SK-MEL-5 (cell line): Measurements from ENCODE around the gene FAM170B. TPM values are rescaled to one million over a fixed set of nuclear protein-coding genes. Genes with fewer than 3 reads are reported as not detected.
A peak's percentile ranks its signal among the peaks of the same experiment; 100 is the strongest.

Experiments
- DNase-seq: peaks from one replicate; pipeline ENCODE4 v3.0.0-alpha.2; 2016; ENCODE audit warnings: low read depth, low spot score
- in situ Hi-C: cut with HindIII; loops from 2 replicates; pipeline ENCODE4 v1.10.0; 2016; ENCODE audit warnings: low sequenced_read_pairs, high pct_unique_total_duplicates, low pct_unique_long_range_greater_than_20kb
- total RNA-seq: library from RNA; depleted of rRNA; stranded (reverse); fragments of >200 nt; shearing (Covaris generic); gene quantifications from 2 replicates; pipeline ENCODE4 v1.2.3, GENCODE V29; 2014

The FAM170B gene
- total RNA-seq, 1 experiment from 2014 or later: not detected

DNA sequence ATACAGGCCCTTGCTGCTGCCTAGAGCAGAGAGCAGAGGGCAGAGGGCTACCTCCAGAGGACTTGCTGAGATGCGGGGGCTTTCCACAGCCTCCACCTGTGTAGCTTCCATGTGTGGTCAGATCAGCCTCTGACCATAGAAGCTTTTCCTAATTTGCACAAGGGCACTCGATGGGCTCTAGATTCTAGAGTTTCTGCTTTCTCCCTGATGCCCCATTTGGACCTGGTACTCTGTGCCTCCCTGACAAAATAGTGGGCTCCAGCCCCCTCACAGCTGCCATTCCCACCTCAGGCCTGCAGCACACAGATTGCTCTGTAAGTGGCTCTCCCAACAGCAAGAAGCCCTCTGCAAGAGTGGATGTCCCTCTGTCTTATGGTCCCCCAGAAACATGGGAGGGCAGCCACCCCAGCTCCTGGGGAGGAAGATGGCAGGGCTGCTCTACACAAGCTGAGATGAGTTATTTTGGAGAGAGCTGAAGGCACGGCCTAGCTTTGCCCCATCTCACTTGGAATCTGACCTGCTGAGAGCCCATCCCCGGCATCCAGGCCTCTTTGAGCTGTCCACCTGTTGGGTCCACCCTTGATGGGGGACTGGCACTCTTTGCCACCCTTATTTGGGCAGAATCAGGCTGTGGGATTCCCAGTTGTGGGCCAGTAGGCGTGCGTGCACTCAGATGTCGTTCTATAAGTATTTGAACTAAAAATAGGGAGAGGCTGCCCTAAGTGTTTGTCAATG, 37.7 kb upstream of the FAM170B start:
- in situ Hi-C loops: no loop called here
- DNase-seq: no peak

- in situ Hi-C loops: no loop called here
Measured at GRCh38 chr10:49170632-49171325, 37.0 kb upstream of the FAM170B start.

DNA sequence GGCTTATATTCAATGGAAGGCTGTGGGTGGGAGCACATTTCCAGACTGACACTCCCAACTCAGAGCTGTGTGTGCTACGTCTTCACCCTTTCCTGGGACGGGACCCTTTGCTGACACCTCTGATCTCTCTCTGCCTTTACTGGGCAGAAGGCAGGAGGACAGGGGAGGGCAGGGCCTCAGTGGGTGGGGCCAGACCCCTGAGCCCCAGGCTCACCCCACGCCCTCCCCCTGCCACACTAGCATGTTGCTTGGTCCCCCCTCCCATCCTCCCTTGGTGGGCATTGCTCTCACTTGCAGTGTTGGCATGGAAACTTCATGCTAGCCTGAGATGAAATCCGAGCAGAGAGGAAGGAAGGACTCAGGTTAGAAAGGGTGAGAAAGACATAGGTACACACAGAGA, 36.0 kb upstream of the FAM170B start:
- in situ Hi-C loops: no loop called here
- DNase-seq: no peak

More at GRCh38 chr10:49170632-49171325, 37.0 kb upstream of the FAM170B start:
- no peak for DNase-seq

GRCh38 chr10:49168831-49169500, 35.1 kb upstream of the FAM170B start:
- no peak for DNase-seq
- in situ Hi-C loops: no loop called here

- no peak for DNase-seq
- in situ Hi-C loops: no loop called here
Measured at GRCh38 chr10:49168171-49168540, 34.3 kb upstream of the FAM170B start.

DNA sequence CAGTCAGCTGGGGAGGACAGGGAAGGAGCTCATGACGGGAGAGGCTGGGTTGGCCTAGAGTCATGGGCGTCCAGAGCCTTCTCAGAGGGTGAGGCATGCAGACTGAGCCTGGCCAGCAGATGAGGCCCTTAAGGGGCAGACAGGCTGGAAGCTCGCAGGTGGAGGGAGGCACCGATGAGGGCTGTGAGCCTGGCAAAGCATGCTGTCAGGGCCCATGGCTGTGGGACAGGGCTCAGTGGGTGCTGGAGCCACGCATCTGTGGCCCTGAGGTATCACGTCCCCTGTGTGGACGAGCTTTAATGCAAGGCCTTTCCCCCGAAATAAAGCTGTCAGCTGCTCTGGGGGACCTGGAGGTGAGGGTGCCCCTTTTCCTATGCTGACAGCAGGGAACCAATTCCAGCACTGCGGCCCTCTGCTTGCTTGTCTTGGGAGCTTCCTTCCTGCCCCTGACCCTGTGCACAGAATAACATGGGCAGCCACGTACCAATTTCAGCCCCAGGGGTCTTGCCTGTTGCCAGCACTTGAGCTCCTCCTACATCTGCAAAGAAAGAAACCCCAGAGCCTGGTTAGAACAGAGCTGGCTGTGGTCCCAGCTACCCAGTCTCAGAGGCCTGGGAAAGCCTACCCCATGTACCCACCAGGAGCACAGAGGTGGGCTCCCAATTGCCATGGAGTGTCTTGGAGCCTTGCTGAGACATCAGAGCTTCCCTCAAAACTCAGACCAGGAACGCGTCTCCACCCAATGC, 33.8 kb upstream of the FAM170B start:
- in situ Hi-C loops: no loop called here

DNA sequence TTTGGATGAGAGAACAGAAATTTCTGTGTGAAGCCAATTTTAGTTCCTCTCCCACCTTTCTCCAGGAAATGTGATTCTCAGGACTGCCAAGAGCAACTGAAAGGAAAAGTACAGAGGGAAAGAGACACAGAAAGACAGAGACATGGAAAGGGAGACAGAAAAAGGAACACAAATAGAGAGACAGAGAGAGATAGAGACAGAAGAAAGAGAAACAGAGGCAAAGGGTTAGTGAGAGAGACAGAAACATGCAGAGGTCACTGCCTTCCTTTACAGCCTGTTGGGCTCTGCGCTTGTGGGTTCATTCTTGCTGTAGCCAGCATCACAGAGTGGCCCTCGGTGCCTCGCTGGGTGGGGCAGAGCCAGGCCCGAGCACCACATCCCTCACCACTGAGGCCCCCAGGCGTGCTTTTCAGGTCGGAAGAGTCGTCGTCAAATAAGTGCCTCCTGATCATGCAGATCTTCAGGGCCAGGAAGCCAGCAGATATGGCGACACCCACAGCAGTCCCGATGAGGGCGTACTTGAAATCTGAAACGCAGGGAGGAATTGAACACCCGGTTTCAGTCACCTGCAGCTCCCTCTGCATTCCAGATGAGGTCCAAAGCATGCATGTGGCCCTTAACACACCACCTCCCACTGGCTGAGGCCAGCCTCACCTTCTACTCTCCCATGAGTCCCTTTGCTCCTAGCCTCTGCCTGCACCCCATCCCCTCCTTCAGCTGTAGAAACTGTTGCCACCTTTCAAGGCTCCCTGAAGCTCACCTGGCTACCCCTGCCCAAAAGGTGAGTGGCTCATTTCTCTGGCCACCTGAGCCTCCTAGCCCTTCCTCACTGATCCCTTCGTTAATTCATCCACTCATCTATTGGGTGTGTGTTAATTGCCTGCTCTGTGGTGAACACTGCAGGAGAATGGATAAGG, 32.9 kb upstream of the FAM170B start:
- in situ Hi-C loops: no loop called here
- DNase-seq: no peak

More for the DNA sequence above, 33.8 kb upstream of the FAM170B start:
- no peak for DNase-seq

GRCh38 chr10:49165821-49166483, 32.1 kb upstream of the FAM170B start:
- in situ Hi-C loops: no loop called here
- no peak for DNase-seq

- DNase-seq: no peak
- in situ Hi-C loops: no loop called here
Measured at GRCh38 chr10:49165259-49165658, 31.4 kb upstream of the FAM170B start.

- in situ Hi-C loops: no loop called here
- DNase-seq: peak; percentile 54
Measured at GRCh38 chr10:49164559-49165188, 30.9 kb upstream of the FAM170B start.

- in situ Hi-C loops: no loop called here
- no peak for DNase-seq
Measured at GRCh38 chr10:49163741-49164140, 29.9 kb upstream of the FAM170B start.

DNA sequence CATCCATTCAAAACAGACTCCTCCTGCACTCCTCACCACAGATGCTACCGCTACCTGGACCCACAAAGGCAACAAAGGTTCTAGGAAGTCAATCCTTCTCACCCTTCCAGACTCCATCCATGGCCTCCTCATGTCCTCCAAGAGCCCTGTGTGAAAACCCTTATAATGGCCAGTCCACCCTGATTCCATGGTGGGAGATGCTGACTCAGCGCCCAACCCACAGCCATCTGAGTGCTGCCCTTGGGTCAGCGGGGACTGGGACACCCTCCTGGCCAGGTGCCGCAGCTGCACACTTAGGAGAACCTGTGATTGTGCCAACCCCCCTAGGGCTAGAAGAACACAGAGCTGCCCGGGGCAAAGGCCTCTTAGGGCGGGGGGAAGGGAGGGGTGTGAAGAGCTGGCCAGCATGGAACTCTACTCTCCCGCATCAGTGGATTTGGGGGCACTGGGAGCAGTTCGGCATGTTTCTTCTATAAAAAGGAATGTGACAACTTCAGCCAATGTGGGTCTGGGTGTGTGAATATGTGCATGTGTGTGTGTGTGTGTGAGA, 29.0 kb upstream of the FAM170B start:
- DNase-seq: no peak
- in situ Hi-C loops: no loop called here

DNA sequence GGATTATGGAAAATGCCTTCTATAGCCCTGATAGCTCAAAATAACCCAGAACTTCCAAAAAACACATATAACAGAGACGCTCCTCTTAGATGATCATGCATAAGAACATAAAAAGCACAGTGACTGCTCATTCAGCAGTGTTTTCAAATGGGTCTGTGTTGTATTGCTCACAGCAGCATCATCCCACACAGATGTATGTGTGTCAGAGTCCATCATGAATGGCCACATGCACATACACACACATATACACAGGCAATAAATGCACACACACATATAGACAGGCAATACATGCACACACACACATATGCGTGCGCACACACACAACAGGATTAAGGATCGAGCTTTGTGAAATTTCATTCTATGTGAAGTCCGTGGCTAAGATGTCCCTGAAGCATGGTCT, 28.2 kb upstream of the FAM170B start:
- no peak for DNase-seq
- in situ Hi-C loops: no loop called here

DNA sequence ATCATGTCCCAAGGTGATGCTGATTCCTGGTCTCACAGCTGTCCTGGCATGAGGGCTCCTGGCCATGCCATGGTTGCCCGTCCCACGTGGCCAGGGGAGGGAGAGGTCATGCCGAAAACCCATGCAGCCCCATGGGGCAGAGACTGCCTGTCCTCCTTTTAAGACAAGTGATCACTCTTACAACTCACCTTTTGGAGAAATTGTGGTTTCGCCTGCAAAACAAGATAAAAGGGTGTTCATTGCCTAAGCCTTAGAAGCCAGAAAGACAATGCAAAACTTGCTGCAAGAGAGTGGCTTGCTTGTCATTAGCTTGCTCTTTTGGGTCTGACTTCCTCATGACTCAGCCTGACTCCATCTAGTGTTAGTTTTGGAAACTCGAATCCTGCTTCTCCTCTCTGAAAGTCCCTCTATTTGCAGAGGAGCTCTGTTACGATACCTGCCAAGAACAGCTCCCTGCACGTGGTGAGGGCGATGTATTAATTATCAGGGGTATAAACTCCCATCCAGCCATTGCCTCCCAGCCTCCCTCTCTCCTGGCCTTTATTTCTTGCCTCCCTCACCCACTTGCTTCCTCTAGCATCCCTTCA, 27.7 kb upstream of the FAM170B start:
- in situ Hi-C loops: no loop called here
- DNase-seq: peak; percentile 45

- in situ Hi-C loops: no loop called here
Measured at GRCh38 chr10:49160814-49161213, 27.0 kb upstream of the FAM170B start.

DNA sequence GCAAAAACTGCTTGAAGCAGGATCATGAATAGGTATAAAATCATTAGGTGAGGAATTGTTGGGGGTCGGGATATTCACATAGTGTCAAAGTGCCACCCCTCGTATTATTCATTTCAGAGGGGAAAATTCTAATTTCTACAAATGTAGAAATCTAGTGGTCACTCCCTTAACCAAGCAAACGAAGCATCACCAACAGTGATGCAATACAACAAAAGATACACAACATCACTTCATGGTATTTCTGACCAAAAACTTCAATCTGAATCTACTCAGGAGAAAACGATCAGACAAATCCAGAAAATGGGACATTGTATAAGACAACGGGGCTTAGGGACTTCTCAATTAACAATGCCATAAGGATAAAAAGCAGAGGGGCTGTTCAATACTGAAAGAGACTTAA, 26.3 kb upstream of the FAM170B start:
- no peak for DNase-seq
- in situ Hi-C loops: no loop called here

More at GRCh38 chr10:49160814-49161213, 27.0 kb upstream of the FAM170B start:
- DNase-seq: no peak
